KG1 (cell line): ENCODE data around the gene MRNIP.
"Not testable (repeated sequence)": the region's sequence is repeated elsewhere in the genome, so short reads cannot be mapped to it uniquely, and the experiment has no call there.

ENCODE experiments used
- DNase-seq: peaks from one replicate; lab custom pipeline; 2025; lab: John Stamatoyannopoulos, UW

The MRNIP gene

DNA sequence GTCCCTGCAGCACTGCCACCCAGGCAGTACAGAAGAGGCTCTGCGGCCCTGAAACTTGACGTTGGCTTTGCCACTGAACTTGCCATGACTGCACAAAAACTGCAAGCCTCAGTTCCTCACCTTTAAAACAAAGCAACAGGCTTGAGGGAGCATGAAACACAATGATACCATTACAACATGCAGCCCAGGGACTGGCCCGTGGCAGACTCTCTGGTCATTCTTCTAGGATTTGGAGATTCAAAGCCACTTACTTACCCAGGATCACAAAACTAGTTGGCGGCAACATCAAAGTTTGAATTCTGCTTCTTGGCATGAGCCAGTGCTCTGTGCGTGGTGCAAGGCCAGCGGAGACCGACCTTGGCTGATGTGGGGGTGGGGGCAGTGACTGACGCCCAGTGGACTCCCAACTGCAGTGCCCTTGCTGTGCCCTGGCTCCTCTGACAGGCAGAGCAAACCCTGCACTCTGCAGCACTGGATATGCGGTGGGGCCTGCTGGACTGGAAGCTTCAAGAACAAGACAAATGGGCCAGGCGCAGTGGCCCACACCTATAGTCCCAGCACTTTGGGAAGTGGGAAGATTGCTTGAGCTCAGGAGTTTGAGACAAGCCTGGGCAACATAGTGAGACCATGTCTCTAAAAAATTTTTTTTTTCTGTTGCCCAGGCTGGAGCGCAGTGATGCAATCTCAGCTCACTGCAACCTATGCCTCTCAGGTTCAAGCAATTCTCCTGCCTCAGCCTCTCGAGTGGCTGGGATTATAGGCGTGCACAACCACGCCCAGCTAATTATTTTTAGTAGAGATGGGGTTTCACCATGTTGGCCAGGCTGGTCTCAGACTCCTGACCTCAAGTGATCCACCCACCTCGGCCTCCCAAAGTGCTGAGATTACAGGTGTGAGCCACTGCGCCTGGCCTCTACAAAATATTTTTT lies 19.0 kb downstream of the MRNIP start:
- no peak for DNase-seq

- DNase-seq: no peak
Measured at GRCh38 chr5:179837076-179838011, 21.3 kb downstream of the MRNIP start.

- DNase-seq: no peak
Measured at GRCh38 chr5:179836225-179837019, 22.2 kb downstream of the MRNIP start.

GRCh38 chr5:179834871-179835270 lies 23.7 kb downstream of the MRNIP start:
- not testable (repeated sequence) for DNase-seq

- no peak for DNase-seq
Measured at GRCh38 chr5:179834120-179834519, 24.5 kb downstream of the MRNIP start.

GRCh38 chr5:179833709-179834070 lies 24.9 kb downstream of the MRNIP start:
- DNase-seq: no peak

DNA sequence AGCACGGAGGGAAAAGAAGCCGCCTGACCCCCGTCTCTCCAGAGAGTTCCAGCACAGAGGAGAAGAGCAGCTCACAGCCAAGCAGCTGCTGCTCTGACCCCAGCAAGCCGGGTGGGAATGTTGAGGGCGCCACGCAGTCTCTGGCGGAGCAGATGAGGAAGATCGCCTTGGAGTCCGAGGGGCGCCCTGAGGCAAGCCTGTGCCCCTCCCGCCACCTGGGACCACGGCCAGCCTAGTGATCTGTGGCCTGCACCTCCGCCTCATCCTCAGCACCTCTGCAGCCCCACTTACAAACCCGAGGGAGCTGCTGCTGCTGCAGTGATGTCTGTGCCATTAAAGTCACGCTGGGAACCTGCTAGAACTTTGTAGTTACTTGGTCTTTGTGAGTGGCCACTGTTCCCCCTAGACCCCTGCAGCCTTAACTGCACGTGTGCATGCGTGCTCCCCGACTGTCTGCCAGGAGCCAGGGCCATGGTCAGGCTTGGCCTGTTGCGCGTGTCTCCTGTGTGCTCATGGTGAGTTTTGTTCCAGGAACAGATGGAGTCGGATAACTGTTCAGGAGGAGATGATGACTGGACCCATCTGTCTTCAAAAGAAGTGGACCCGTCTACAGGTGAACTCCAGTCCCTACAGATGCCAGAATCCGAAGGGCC lies 25.4 kb downstream of the MRNIP start:
- DNase-seq: no peak

GRCh38 chr5:179832039-179832745 lies 26.4 kb downstream of the MRNIP start:
- DNase-seq: no peak

GRCh38 chr5:179830818-179831468 lies 27.7 kb downstream of the MRNIP start:
- DNase-seq: no peak

DNA sequence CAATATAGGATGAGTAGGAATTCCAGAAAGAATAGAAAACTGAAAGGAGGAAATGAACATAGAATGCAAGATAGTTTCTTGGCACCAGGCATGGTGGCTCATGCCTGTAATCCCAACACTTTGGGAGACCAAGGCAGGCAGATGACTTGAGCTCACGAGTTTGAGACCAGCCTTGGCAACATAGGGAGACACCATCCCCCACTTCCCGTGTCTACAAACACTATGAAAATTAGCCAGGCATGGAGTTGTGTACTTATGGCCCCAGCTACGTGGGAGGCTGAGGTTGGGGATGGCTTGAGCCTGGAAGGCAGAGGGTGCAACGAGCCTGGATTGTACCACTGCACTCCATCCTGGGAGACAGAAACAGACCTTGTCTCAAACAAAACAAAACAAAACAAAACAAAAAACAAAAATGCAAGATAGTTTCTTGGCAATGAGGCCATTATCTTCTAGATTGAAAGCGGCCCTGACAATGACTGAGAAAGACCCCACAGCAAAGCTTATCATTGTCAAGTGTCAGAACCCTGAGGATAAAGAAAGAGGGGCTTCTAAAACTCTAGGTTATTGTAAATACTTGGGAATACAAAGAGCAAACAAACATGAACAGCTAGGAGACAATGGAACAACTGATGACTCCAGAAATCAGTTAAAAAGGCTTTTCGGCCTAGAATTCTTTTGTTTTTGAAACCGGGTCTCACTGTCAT lies 28.7 kb downstream of the MRNIP start:
- DNase-seq: no peak

DNA sequence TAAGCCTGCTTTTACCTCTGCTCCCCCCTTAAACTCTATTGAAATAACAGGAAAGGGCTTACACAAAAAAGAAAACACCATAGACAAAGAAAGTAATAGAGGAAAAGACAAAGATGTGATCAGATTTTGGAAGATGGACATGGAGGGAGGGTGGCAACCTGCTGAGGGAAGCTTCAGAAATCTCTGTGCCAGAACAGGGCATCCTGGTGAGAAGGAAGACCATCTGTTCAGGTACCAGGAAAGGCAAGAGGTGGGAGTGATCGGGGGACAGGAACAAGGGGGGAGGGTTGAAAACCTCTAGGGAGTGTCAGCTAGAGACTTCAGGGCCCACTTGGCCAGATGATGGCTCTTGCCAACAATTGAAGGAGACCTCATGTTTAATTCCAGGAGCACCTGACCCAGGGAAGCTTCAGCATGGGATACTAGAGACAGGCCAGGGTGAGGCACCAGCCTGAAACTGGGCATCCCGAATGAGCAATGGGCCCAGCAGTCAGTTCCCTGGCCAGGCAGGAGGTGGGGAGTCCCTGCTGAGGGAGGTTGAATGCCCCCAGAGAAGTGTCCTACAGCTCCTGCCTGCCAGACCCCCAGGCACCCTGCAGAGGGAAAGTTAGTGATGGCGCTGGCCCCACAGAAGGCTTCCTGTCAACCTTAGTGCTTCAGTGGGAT lies 29.7 kb downstream of the MRNIP start:
- no peak for DNase-seq

- peak; percentile 26 for DNase-seq
Measured at GRCh38 chr5:179827680-179828079, 30.9 kb downstream of the MRNIP start.

DNA sequence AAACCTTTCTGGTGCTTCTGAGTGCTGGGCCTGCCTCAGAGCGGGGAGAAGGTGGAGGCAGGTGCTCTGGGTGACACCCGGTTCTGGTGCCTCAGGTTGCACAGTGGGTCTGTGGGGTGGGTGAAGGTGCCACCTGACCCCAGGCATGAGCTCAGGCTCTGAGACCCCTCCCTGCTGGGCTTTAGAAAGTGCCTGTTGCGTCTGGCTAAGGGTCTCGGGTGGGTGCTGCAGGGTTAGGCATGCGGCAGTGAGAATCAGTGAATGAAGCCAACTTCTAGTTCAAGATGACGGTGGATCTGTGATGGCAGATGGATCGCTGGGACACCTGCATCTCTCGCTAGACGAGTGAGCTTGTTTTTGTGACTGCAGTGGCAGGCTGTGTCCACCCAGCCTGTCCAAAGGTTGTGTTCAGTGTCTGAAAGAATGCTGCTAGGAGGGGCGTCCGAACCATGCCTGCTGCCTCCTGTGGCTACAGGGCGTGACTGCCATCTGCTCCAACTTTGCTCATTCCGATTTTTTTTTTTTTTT lies 32.9 kb downstream of the MRNIP start:
- DNase-seq: no peak

DNA sequence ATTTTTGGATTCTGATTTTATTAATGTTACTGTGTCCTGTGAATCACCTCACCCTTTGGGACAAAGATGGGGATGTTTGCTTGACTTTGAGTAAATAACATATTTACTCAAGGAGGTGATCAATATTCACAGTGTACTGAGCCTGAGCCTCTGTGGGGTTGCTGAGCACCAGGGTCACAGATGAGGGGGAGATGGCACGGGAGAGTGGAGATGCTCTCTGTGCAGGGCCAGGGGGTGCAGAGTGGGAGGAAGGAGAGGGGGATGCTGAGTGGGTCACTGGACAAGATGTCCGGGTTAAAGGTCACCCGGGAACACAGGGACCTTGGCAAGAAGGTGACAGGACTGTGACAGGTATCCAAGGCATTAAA lies 33.9 kb downstream of the MRNIP start:
- no peak for DNase-seq

DNA sequence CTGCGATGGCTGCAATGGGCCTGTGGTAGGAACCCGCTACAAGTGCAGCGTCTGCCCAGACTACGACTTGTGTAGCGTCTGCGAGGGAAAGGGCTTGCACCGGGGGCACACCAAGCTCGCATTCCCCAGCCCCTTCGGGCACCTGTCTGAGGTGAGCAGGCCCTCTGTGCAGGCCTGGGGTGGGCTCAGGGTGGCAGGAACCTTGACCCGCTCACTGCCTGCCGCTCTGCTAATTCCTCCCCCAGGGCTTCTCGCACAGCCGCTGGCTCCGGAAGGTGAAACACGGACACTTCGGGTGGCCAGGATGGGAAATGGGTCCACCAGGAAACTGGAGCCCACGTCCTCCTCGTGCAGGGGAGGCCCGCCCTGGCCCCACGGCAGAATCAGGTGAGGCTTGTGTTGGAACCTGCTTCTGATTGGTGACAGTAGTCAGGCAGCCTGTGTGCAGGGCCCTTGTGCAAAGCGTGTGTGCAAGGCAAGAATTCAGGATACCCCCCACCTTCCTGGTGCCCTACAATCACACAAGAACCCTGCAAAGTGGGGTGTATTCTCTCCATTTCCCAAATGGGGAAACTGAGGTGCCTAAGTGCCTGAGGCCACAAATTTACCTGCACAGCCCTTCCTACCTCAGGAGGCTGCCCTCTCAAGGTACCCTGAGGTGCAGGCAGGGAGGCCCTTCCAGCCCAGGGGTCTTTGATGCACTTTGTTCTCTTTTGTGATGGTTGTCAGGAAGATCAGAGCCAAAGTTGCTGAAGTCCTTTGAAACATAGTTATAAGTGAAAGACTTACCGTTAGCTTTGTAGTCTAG lies 34.5 kb downstream of the MRNIP start:
- DNase-seq: no peak

GRCh38 chr5:179822444-179822990 lies 36.1 kb downstream of the MRNIP start:
- no peak for DNase-seq

GRCh38 chr5:179822059-179822432 lies 36.6 kb downstream of the MRNIP start:
- no peak for DNase-seq
